ENCODE measurements around the gene SELENOO. TPM values are rescaled to one million over a fixed set of nuclear protein-coding genes. Genes with fewer than 3 reads are reported as not detected.

Gene SELENOO
- total RNA-seq, 2 experiments from 2014 or later, result 26.0 to 26.1 TPM

GRCh38 chr22:50194037-50194805, 6.6 kb upstream of the SELENOO start:
- peaks cover 48% of the 10 kb centered on the region for H3K36me3 ChIP-seq (ENCODE audit: insufficient read depth, low read length)
- DNase-seq, result no peak
- H3K4me3 ChIP-seq (ENCODE audit: low read length), result no peak overlapping the region
- no peak for ATAC-seq (ENCODE audit: poor library complexity)
- Mint-ChIP-seq H3K9me3 (no peaks in the 10 kb centered on the region), H3K27me3 (no peaks in the 10 kb centered on the region), H3K36me3 (ENCODE audit: low read depth) (peaks cover 42% of the 10 kb centered on the region), H3K4me3 (no peak overlapping the region), H3K4me1 (ENCODE audit: low read depth) (peaks cover 28% of the 10 kb centered on the region), H3K27ac (peak overlapping the region; percentile 65)
- H3K9me3 ChIP-seq (ENCODE audit: control insufficient read depth in 1 of 2, insufficient read depth in 1 of 2, low read length in 2 of 2), result no peaks in the 10 kb centered on the region
- H3K4me1 ChIP-seq (ENCODE audit: insufficient read depth, low read length), result peaks cover 59% of the 10 kb centered on the region
- intact Hi-C loops (cut with DNase I, micrococcal nuclease), result loop anchor here (5.0 to 10.0 kb wide), 2 partner anchors 257 to 259 kb away; no protein-coding TSS in a partner anchor
- peak overlapping the region in 1 of 2 donors; percentile 99 for H3K27ac ChIP-seq (ENCODE audit: low read depth in 1 of 2, low read length in 2 of 2)
- TF ChIP-seq CTCF (IDR thresholded peaks at IDR 0.05), result no peak
- H3K27me3 ChIP-seq (ENCODE audit: control insufficient read depth in 1 of 2, insufficient read depth in 2 of 2, low read length in 2 of 2), result no peaks in the 10 kb centered on the region
- POLR2A ChIA-PET, result no interaction called here
- CTCF ChIA-PET, result interaction anchor here (1.1 kb wide), 1 partner anchor 47 kb away, joined by 3 read pairs; no protein-coding TSS in a partner anchor

GRCh38 chr22:50196256-50196655, 4.6 kb upstream of the SELENOO start:
- CTCF ChIA-PET, result no interaction called here
- H3K27me3 ChIP-seq (ENCODE audit: control insufficient read depth in 1 of 2, insufficient read depth in 2 of 2, low read length in 2 of 2), result no peaks in the 10 kb centered on the region
- no peak for TF ChIP-seq CTCF (IDR thresholded peaks at IDR 0.05)
- H3K36me3 ChIP-seq (ENCODE audit: insufficient read depth, low read length), result peaks cover 50% of the 10 kb centered on the region
- no peak overlapping the region for H3K27ac Mint-ChIP-seq
- H3K27me3 Mint-ChIP-seq, result no peaks in the 10 kb centered on the region
- no peak for DNase-seq
- H3K4me1 Mint-ChIP-seq (ENCODE audit: low read depth), result peaks cover 17% of the 10 kb centered on the region
- no peak for ATAC-seq (ENCODE audit: poor library complexity)
- H3K9me3 ChIP-seq (ENCODE audit: control insufficient read depth in 1 of 2, insufficient read depth in 1 of 2, low read length in 2 of 2), result no peaks in the 10 kb centered on the region
- H3K4me1 ChIP-seq (ENCODE audit: insufficient read depth, low read length), result peaks cover 50% of the 10 kb centered on the region
- no peak overlapping the region for H3K4me3 ChIP-seq (ENCODE audit: low read length)
- no peak overlapping the region for H3K27ac ChIP-seq (ENCODE audit: low read depth in 1 of 2, low read length in 2 of 2)
- H3K36me3 Mint-ChIP-seq (ENCODE audit: low read depth), result peaks cover 42% of the 10 kb centered on the region
- H3K9me3 Mint-ChIP-seq, result no peaks in the 10 kb centered on the region
- intact Hi-C loops (cut with DNase I, micrococcal nuclease), result loop anchor here in 1 of 2 experiments (10.0 kb wide), 1 partner anchor 261 kb away; no protein-coding TSS in a partner anchor
- peak overlapping the region; percentile 66 for H3K4me3 Mint-ChIP-seq
- POLR2A ChIA-PET, result no interaction called here

GRCh38 chr22:50197000-50197800, 3.6 kb upstream of the SELENOO start:
- Mint-ChIP-seq H3K9me3 (no peaks in the 10 kb centered on the region), H3K27me3 (no peaks in the 10 kb centered on the region), H3K27ac (no peak overlapping the region), H3K4me1 (ENCODE audit: low read depth) (peaks cover 13% of the 10 kb centered on the region), H3K4me3 (no peak overlapping the region), H3K36me3 (ENCODE audit: low read depth) (peaks cover 41% of the 10 kb centered on the region)
- Histone ChIP-seq H3K4me3 (ENCODE audit: low read length) (no peak overlapping the region), H3K9me3 (ENCODE audit: control insufficient read depth in 1 of 2, insufficient read depth in 1 of 2, low read length in 2 of 2) (no peaks in the 10 kb centered on the region), H3K36me3 (ENCODE audit: insufficient read depth, low read length) (peaks cover 50% of the 10 kb centered on the region), H3K27ac (ENCODE audit: low read depth in 1 of 2, low read length in 2 of 2) (peak overlapping the region in 1 of 2 donors; percentile 2), H3K4me1 (ENCODE audit: insufficient read depth, low read length) (peaks cover 48% of the 10 kb centered on the region), H3K27me3 (ENCODE audit: control insufficient read depth in 1 of 2, insufficient read depth in 2 of 2, low read length in 2 of 2) (no peaks in the 10 kb centered on the region)
- ChIA-PET POLR2A (no interaction called here), CTCF (no interaction called here)
- ATAC-seq (ENCODE audit: poor library complexity) (no peak), DNase-seq (no peak)
- intact Hi-C loops (cut with DNase I, micrococcal nuclease), result loop anchor here in 1 of 2 experiments (10.0 kb wide), 1 partner anchor 262 kb away; no protein-coding TSS in a partner anchor
- no peak for TF ChIP-seq CTCF (IDR thresholded peaks at IDR 0.05)
